C4-2B (cell line): Measurements from ENCODE around the gene HOGA1.

Experiments used
- ZFX ChIP-seq: fragments of 450-650 bp; IDR thresholded peaks from 2 replicates; pipeline ENCODE4 v1.6.1; 2017
- TF ChIP-seq, protein P1 (sequence below): fragments of 450-650 bp; conservative IDR thresholded peaks from 2 replicates; pipeline ENCODE4 v1.5.1; 2017; ENCODE audit warnings: mild to moderate bottlenecking

DNA sequence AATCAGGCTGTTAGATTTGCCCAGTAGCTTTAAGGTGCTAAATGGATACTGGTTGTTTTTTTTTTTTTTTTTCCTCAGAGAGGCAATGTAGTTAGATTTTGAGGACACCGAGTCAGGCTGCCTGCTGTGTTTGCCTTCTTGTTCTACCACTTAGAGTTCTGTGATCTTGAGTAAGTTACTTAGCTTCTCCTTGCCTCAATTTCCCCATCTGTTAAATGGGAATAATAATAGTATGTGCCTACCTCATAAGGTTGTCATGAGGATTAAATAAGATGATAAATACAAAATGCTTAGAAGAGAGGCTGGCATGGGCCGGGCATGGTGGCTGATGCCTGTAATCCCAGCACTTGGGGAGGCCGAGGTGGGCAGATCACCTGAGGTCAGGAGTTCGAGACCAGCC, 34.5 kb downstream of the HOGA1 start:
- TF ChIP-seq, protein P1, sequence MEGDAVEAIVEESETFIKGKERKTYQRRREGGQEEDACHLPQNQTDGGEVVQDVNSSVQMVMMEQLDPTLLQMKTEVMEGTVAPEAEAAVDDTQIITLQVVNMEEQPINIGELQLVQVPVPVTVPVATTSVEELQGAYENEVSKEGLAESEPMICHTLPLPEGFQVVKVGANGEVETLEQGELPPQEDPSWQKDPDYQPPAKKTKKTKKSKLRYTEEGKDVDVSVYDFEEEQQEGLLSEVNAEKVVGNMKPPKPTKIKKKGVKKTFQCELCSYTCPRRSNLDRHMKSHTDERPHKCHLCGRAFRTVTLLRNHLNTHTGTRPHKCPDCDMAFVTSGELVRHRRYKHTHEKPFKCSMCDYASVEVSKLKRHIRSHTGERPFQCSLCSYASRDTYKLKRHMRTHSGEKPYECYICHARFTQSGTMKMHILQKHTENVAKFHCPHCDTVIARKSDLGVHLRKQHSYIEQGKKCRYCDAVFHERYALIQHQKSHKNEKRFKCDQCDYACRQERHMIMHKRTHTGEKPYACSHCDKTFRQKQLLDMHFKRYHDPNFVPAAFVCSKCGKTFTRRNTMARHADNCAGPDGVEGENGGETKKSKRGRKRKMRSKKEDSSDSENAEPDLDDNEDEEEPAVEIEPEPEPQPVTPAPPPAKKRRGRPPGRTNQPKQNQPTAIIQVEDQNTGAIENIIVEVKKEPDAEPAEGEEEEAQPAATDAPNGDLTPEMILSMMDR = no peak
- no peak for TF ChIP-seq ZFX
